Panc1 (cell line): ENCODE measurements around the gene METTL24. TPM values are rescaled to one million over a fixed set of nuclear protein-coding genes. Genes with fewer than 3 reads are reported as not detected.
A peak's percentile ranks its signal among the peaks of the same experiment; 100 is the strongest.

ENCODE experiments used
- ATAC-seq: fragments of 200-7000 bp; cut with Tn5 transposase; 2 replicates; pipeline ENCODE4 v1.9.1; 2020; ENCODE audit warnings: mild to moderate bottlenecking, moderate library complexity
- BruUV-seq: library from RNA; stranded (reverse); fragments of 400-500 nt; replicated peaks from 2 replicates; lab custom pipeline; 2021; lab: Mats Ljungman, UMichigan
- CTCF ChIA-PET: fragments of 300-600 bp; sonication (Branson Sonifier 250); formaldehyde crosslinking; loops from one replicate; lab custom pipeline; 2022; ENCODE audit warnings: antibody characterized with exemption; lab: Charles Lee
- POLR2A ChIA-PET: fragments of 300-600 bp; sonication (Branson Sonifier 250); formaldehyde crosslinking; loops from one replicate; lab custom pipeline; 2022; ENCODE audit warnings: antibody characterized with exemption; lab: Charles Lee
- DNase-seq: peaks from one replicate; pipeline ENCODE4 v3.0.0-alpha.2; 2010; ENCODE audit warnings: low read depth, low spot score
- H3K27ac ChIP-seq: 2 replicates; pipeline ENCODE4 v1.5.1; 2011; ENCODE audit warnings: mild to moderate bottlenecking, low read length, inconsistent platforms
- H3K27me3 ChIP-seq: fragments of 200-500 bp; sonication (Bioruptor generic); 2 replicates; pipeline ENCODE4 v1.6.0; 2014; ENCODE audit warnings: low read length, inconsistent platforms; ENCODE audit not compliant: control insufficient read depth, insufficient read depth
- H3K36me3 ChIP-seq: fragments of 200-500 bp; sonication (Bioruptor generic); 2 replicates; pipeline ENCODE4 v1.5.1; 2014; ENCODE audit warnings: inconsistent platforms, mild to moderate bottlenecking, low read length, moderate library complexity; ENCODE audit not compliant: control insufficient read depth, insufficient read depth
- H3K4me1 ChIP-seq: 2 replicates; pipeline ENCODE4 v1.5.1; 2011; ENCODE audit warnings: inconsistent platforms, mild to moderate bottlenecking, low read length, moderate library complexity; ENCODE audit not compliant: control insufficient read depth, insufficient read depth
- H3K4me3 ChIP-seq, 2 experiments: 2 replicates each; pipeline ENCODE4 v1.5.1; 2011 to 2012; ENCODE audit warnings: low read depth in 2 of 2, low read length in 2 of 2, mild to moderate bottlenecking in 2 of 2, inconsistent platforms in 1 of 2, moderate library complexity in 1 of 2
- H3K9me3 ChIP-seq: fragments of 200-500 bp; sonication (Bioruptor generic); 2 replicates; pipeline ENCODE4 v1.5.1; 2014; ENCODE audit warnings: low read depth, mild to moderate bottlenecking, inconsistent platforms, low read length, moderate library complexity; ENCODE audit not compliant: control insufficient read depth, insufficient read depth
- POLR2AphosphoS5 ChIP-seq: IDR thresholded peaks from 2 replicates; pipeline ENCODE4 v1.6.1; 2012; ENCODE audit warnings: mild to moderate bottlenecking, low read depth, low read length, moderate library complexity
- SIN3A ChIP-seq: IDR thresholded peaks from 2 replicates; pipeline ENCODE4 v1.6.1; 2012; ENCODE audit warnings: low read depth, mild to moderate bottlenecking, low read length, moderate library complexity, borderline replicate concordance; ENCODE audit not compliant: insufficient read depth
- TCF7L2 ChIP-seq: IDR thresholded peaks from 2 replicates; pipeline ENCODE4 v1.6.1; 2011; ENCODE audit warnings: mild to moderate bottlenecking, low read depth, low read length, inconsistent platforms
- in situ Hi-C: cut with HindIII; loops from 2 replicates; pipeline ENCODE4 v1.10.0; 2016; ENCODE audit warnings: low sequenced_read_pairs, low pct_unique_long_range_greater_than_20kb
- intact Hi-C: fragments of 100-400 bp; cut with micrococcal nuclease; formaldehyde crosslinking; loops from one replicate; pipeline ENCODE4 v1.10.0; 2022; ENCODE audit not compliant: unreplicated experiment
- total RNA-seq: library from RNA; stranded (reverse); gene quantifications from one replicate; pipeline ENCODE4 v1.2.1, GENCODE V29; 2021; ENCODE audit not compliant: unreplicated experiment
- TF ChIP-seq, protein P1 (sequence below): fragments of 450-650 bp; IDR thresholded peaks from 2 replicates; pipeline ENCODE4 v1.5.1; 2017; ENCODE audit warnings: mild to moderate bottlenecking
- TF ChIP-seq, protein P2 (sequence below), 2 experiments: IDR thresholded peaks; 2 replicates each; pipeline ENCODE4 v1.6.1; 2011 to 2012; ENCODE audit warnings: low read depth in 2 of 2, control low read depth in 1 of 2, low read length in 1 of 2, mild to moderate bottlenecking in 1 of 2, moderate library complexity in 1 of 2; ENCODE audit not compliant: insufficient read depth in 1 of 2

Gene METTL24
- total RNA-seq, 1 experiment from 2014 or later = not detected

DNA sequence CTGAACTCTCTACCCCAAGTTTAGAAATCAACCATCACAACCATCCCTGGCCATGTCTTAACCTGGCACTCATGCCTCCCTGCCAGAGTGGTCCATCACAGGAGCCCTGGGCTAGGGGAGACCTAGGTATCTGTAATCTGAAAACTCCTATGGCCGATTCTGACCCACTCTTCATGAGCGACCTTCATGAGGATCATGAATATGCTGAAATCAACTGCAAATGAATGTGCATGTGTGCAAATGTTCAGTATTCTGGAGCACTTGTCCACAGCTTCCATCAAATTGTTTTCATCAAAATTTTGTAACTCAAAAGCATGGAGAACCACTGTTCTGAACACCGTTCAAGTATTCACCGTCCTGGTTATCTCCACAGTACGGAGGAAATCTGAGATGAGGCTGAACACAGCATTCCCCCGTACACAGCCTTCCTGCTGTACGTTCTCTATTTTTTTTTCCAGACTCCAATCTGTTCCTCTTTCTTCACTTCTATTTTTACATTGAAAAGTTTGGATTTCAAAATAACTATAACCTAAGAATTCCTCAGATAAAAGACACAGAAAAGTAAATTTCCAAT is 17.7 kb downstream of the METTL24 start:
- 0 out of 2 replicates have a peak, but pooled peaks have one; percentile 20 for ATAC-seq
- TF ChIP-seq, protein P1, sequence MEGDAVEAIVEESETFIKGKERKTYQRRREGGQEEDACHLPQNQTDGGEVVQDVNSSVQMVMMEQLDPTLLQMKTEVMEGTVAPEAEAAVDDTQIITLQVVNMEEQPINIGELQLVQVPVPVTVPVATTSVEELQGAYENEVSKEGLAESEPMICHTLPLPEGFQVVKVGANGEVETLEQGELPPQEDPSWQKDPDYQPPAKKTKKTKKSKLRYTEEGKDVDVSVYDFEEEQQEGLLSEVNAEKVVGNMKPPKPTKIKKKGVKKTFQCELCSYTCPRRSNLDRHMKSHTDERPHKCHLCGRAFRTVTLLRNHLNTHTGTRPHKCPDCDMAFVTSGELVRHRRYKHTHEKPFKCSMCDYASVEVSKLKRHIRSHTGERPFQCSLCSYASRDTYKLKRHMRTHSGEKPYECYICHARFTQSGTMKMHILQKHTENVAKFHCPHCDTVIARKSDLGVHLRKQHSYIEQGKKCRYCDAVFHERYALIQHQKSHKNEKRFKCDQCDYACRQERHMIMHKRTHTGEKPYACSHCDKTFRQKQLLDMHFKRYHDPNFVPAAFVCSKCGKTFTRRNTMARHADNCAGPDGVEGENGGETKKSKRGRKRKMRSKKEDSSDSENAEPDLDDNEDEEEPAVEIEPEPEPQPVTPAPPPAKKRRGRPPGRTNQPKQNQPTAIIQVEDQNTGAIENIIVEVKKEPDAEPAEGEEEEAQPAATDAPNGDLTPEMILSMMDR = no peak
- TF ChIP-seq, protein P2, sequence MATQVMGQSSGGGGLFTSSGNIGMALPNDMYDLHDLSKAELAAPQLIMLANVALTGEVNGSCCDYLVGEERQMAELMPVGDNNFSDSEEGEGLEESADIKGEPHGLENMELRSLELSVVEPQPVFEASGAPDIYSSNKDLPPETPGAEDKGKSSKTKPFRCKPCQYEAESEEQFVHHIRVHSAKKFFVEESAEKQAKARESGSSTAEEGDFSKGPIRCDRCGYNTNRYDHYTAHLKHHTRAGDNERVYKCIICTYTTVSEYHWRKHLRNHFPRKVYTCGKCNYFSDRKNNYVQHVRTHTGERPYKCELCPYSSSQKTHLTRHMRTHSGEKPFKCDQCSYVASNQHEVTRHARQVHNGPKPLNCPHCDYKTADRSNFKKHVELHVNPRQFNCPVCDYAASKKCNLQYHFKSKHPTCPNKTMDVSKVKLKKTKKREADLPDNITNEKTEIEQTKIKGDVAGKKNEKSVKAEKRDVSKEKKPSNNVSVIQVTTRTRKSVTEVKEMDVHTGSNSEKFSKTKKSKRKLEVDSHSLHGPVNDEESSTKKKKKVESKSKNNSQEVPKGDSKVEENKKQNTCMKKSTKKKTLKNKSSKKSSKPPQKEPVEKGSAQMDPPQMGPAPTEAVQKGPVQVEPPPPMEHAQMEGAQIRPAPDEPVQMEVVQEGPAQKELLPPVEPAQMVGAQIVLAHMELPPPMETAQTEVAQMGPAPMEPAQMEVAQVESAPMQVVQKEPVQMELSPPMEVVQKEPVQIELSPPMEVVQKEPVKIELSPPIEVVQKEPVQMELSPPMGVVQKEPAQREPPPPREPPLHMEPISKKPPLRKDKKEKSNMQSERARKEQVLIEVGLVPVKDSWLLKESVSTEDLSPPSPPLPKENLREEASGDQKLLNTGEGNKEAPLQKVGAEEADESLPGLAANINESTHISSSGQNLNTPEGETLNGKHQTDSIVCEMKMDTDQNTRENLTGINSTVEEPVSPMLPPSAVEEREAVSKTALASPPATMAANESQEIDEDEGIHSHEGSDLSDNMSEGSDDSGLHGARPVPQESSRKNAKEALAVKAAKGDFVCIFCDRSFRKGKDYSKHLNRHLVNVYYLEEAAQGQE (IDR thresholded peaks at IDR 0.05; ENCODE audit: insufficient read depth in 1 of 2, low read depth in 2 of 2, low read length in 1 of 2) = no peak
- TF ChIP-seq TCF7L2 (no peak), POLR2AphosphoS5 (no peak), SIN3A (no peak)
- intact Hi-C loops (no loop called here), in situ Hi-C loops (no loop called here)
- H3K4me3 ChIP-seq = no peak overlapping the region
- no peaks in the 10 kb centered on the region for H3K9me3 ChIP-seq
- peaks cover 17% of the 10 kb centered on the region for H3K27me3 ChIP-seq
- no peak for DNase-seq
- no peak overlapping the region for H3K27ac ChIP-seq
- H3K36me3 ChIP-seq = no peaks in the 10 kb centered on the region
- ChIA-PET CTCF (no interaction called here), POLR2A (interaction anchor here (1.1 kb wide), 1 partner anchor 14 kb away, joined by 3 read pairs; no protein-coding TSS in a partner anchor)
- no TSS peak for BruUV-seq
- no peaks in the 10 kb centered on the region for H3K4me1 ChIP-seq

DNA sequence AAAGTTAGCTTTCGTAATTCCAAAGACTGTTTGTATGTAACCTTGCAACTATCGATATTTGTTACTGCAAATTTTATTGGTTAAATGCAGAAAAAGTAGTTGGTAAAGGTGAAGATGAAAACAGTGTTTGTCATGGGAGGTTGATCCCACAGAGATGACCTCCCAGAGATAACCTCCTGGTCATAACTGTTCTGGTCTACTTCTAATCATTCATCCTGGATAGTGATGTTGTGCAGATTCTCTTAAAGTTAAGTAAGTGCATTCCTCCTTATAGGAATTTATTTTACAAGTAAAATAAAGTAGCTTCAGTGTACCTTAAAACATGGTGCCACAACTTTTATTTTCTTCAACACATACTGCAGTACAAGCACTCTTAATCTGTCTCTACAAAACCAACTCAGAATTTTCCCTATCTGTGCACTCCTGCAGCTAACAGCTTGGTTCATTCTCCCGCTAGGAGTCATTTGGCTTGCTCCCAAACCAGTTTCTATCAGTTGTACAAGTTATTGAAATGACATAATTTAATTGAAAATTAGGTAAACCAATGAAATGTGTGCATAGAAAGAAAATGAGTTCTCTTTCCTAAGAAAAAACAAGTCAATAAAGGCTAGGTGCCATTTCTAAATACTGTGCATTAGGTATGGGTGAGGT is 19.2 kb downstream of the METTL24 start:
- CTCF ChIA-PET = interaction anchor here (1.2 kb wide), 1 partner anchor 15 kb away, joined by 4 read pairs; no protein-coding TSS in a partner anchor
- no TSS peak for BruUV-seq

More for the DNA sequence above, 19.2 kb downstream of the METTL24 start:
- Histone ChIP-seq H3K4me3 (no peak overlapping the region), H3K27ac (no peak overlapping the region), H3K4me1 (no peaks in the 10 kb centered on the region), H3K27me3 (peaks cover 17% of the 10 kb centered on the region), H3K9me3 (no peaks in the 10 kb centered on the region), H3K36me3 (no peaks in the 10 kb centered on the region)
- POLR2A ChIA-PET = no interaction called here
- no peak for DNase-seq
- in situ Hi-C loops = no loop called here
- ATAC-seq = no peak
- intact Hi-C loops = no loop called here
- TF ChIP-seq, protein P1 = no peak
- TF ChIP-seq, protein P2 (IDR thresholded peaks at IDR 0.05; ENCODE audit: insufficient read depth in 1 of 2, low read depth in 2 of 2, low read length in 1 of 2) = no peak
